HepG2 (cell line): Measurements from ENCODE around the gene BACE1-AS. TPM values are rescaled to one million over a fixed set of nuclear protein-coding genes. Genes with fewer than 3 reads are reported as not detected.

ENCODE experiments used
- ATAC-seq: fragments of 200-7000 bp; cut with Tn5 transposase; 3 replicates; pipeline ENCODE4 v1.9.1; 2020; ENCODE audit warnings: mild to moderate bottlenecking, moderate library complexity
- BruUV-seq: library from RNA; stranded (reverse); fragments of 400-500 nt; replicated peaks from 2 replicates; lab custom pipeline; 2021; lab: Mats Ljungman, UMichigan
- CTCF ChIA-PET: fragments of 300-600 bp; formaldehyde crosslinking; extraction: SDS; loops from one replicate; lab custom pipeline; 2021; ENCODE audit warnings: low total read pairs, inconsistent platforms, low intra/inter-chr PET ratio; lab: Yijun Ruan, JAX
- POLR2A ChIA-PET: fragments of 350-600 bp; sonication (Branson Sonifier 250); formaldehyde crosslinking; loops from one replicate; lab custom pipeline; 2020; ENCODE audit warnings: antibody characterized with exemption, inconsistent platforms; lab: Yijun Ruan, JAX
- DNase-seq: peaks from one replicate; pipeline ENCODE4 v3.0.0-alpha.2; 2015; ENCODE audit warnings: low spot score
- FAIRE-seq: peaks from 3 replicates; lab custom pipeline; 2011; peaks lifted over from hg19 to GRCh38; lab: Jason Lieb, UNC
- H2AFZ ChIP-seq: one replicate; pipeline ENCODE4 v1.6.1; 2011; ENCODE audit warnings: low read length, inconsistent platforms
- H3K27ac ChIP-seq: fragments of 300-600 bp; 3 replicates; pipeline ENCODE4 v1.8.0; 2011; ENCODE audit warnings: mixed run types, mild to moderate bottlenecking, mixed read lengths, low read length, inconsistent platforms; ENCODE audit not compliant: insufficient read depth; ENCODE audit errors: extremely low read length
- H3K27me3 ChIP-seq, 2 experiments: fragments of 200-600 bp in 1 of 2; 2 replicates in 1 of 2; 3 replicates in 1 of 2; pipeline versions ENCODE4 v1.6.0 to v1.8.0; 2011; ENCODE audit warnings: low read length in 2 of 2, mild to moderate bottlenecking in 2 of 2, moderate library complexity in 2 of 2, inconsistent platforms in 1 of 2; ENCODE audit not compliant: insufficient read depth in 2 of 2, control insufficient read depth in 1 of 2
- H3K36me3 ChIP-seq, 2 experiments: fragments of 200-600 bp in 1 of 2; replicated peaks in 1 of 2; 2 replicates in 1 of 2; 3 replicates in 1 of 2; pipeline versions ENCODE4 v1.5.1 to v1.8.0; 2011; ENCODE audit warnings: low read length in 2 of 2, inconsistent platforms in 1 of 2; ENCODE audit not compliant: insufficient read depth in 2 of 2, control insufficient read depth in 1 of 2
- H3K4me1 ChIP-seq: 2 replicates; pipeline ENCODE4 v1.5.1; 2012; ENCODE audit warnings: low read length, inconsistent platforms; ENCODE audit not compliant: insufficient read depth
- H3K4me2 ChIP-seq: 2 replicates; pipeline ENCODE4 v1.6.0; 2011; ENCODE audit warnings: low read depth, low read length, inconsistent platforms
- H3K4me3 ChIP-seq, 3 experiments: fragments of 200-600 bp in 1 of 3; sonication (generic), shearing (Covaris generic) in 1 of 3; replicated peaks in 1 of 3; 2 replicates each; pipeline ENCODE4 v1.5.1; 2011 to 2016; ENCODE audit warnings: low read length in 3 of 3, inconsistent platforms in 2 of 3, low read depth in 2 of 3, mild to moderate bottlenecking in 2 of 3, control low read depth in 1 of 3, mixed read lengths in 1 of 3; ENCODE audit not compliant: insufficient read depth in 1 of 3
- H3K79me2 ChIP-seq: one replicate; pipeline ENCODE4 v1.6.1; 2011; ENCODE audit warnings: low read length, inconsistent platforms; ENCODE audit not compliant: insufficient read depth
- H3K9ac ChIP-seq: 2 replicates; pipeline ENCODE4 v1.6.0; 2011; ENCODE audit warnings: mild to moderate bottlenecking, low read depth, low read length, inconsistent platforms; ENCODE audit not compliant: insufficient read depth
- H3K9me3 ChIP-seq: 2 replicates; pipeline ENCODE4 v1.5.1; 2012; ENCODE audit warnings: mild to moderate bottlenecking, low read length
- H4K20me1 ChIP-seq: 2 replicates; pipeline ENCODE4 v1.6.0; 2011; ENCODE audit warnings: inconsistent platforms, mild to moderate bottlenecking, low read length, moderate library complexity; ENCODE audit not compliant: insufficient read depth
- HCFC1 ChIP-seq: fragments of 150-350 bp; IDR thresholded peaks from 2 replicates; pipeline ENCODE4 v1.6.1; 2014; ENCODE audit warnings: low read depth, low read length
- NFATC3 ChIP-seq: sonication (generic); formaldehyde crosslinking; IDR thresholded peaks from 2 replicates; pipeline ENCODE4 v1.5.1; 2020; ENCODE audit warnings: mild to moderate bottlenecking, missing genetic modification reagents
- NFIB ChIP-seq: sonication (generic); formaldehyde crosslinking; IDR thresholded peaks from 2 replicates; pipeline ENCODE4 v1.9.0; 2021; ENCODE audit warnings: missing genetic modification reagents, mild to moderate bottlenecking, borderline replicate concordance
- NKX3-1 ChIP-seq: sonication (generic); formaldehyde crosslinking; IDR thresholded peaks from 2 replicates; pipeline ENCODE4 v1.5.0; 2020; ENCODE audit warnings: missing genetic modification reagents
- ONECUT2 ChIP-seq: sonication (generic); formaldehyde crosslinking; IDR thresholded peaks from 2 replicates; pipeline ENCODE4 v1.4.0; 2020; ENCODE audit warnings: missing genetic modification reagents
- ZBTB38 ChIP-seq: sonication (generic); formaldehyde crosslinking; IDR thresholded peaks from 2 replicates; pipeline ENCODE4 v1.5.1; 2020; ENCODE audit warnings: mild to moderate bottlenecking, missing genetic modification reagents
- ZBTB7A ChIP-seq: sonication (generic); formaldehyde crosslinking; IDR thresholded peaks from 2 replicates; pipeline ENCODE4 v1.8.0; 2022; ENCODE audit warnings: mild to moderate bottlenecking, missing genetic modification reagents
- ZKSCAN1 ChIP-seq: fragments of 150-350 bp; IDR thresholded peaks from 2 replicates; pipeline ENCODE4 v1.6.1; 2014; ENCODE audit warnings: low read length
- ZNF350 ChIP-seq: sonication (generic); formaldehyde crosslinking; IDR thresholded peaks from 2 replicates; pipeline ENCODE4 v1.4.0; 2020; ENCODE audit warnings: mild to moderate bottlenecking, low read depth, missing genetic modification reagents, borderline replicate concordance
- ZNF382 ChIP-seq: sonication (generic); formaldehyde crosslinking; IDR thresholded peaks from 2 replicates; pipeline ENCODE4 v1.5.0; 2020; ENCODE audit warnings: missing genetic modification reagents, mild to moderate bottlenecking, borderline replicate concordance
- ZNF431 ChIP-seq: sonication (generic); formaldehyde crosslinking; IDR thresholded peaks from 2 replicates; pipeline ENCODE4 v1.9.0; 2022; ENCODE audit warnings: missing genetic modification reagents, low read depth, mild to moderate bottlenecking, borderline replicate concordance
- ZNF460 ChIP-seq: sonication (generic); formaldehyde crosslinking; IDR thresholded peaks from 2 replicates; pipeline ENCODE4 v1.5.1; 2020; ENCODE audit warnings: missing genetic modification reagents, mild to moderate bottlenecking, borderline replicate concordance
- ZNF775 ChIP-seq: sonication (generic); formaldehyde crosslinking; IDR thresholded peaks from 2 replicates; pipeline ENCODE4 v1.4.0; 2020; ENCODE audit warnings: missing genetic modification reagents, mild to moderate bottlenecking, moderate library complexity, borderline replicate concordance
- ZNF883 ChIP-seq: sonication (generic); formaldehyde crosslinking; IDR thresholded peaks from 2 replicates; pipeline ENCODE4 v1.5.1; 2020; ENCODE audit warnings: mild to moderate bottlenecking, missing genetic modification reagents; ENCODE audit errors: not compliant biosample characterization
- WGBS: methylation state at CpG from one replicate; pipeline ENCODE4 v1.1.6; 2017; ENCODE audit warnings: low lambda C conversion rate; 5-methylcytosine and 5-hydroxymethylcytosine counted together
- in situ Hi-C: cut with HindIII; loops from 2 replicates; pipeline ENCODE4 v1.10.0; 2017; ENCODE audit warnings: low pct_unique_long_range_greater_than_20kb; ENCODE audit not compliant: extremely low pct_ligation_motif_present
- intact Hi-C: fragments of 100-400 bp; cut with micrococcal nuclease; formaldehyde crosslinking; loops from one replicate; pipeline ENCODE4 v1.10.0; 2022; ENCODE audit not compliant: unreplicated experiment
- polyA plus RNA-seq, 8 experiments: library from polyadenylated mRNA; depleted of rRNA in 3 of 8; stranded (reverse) in 7 of 8; unstranded in 1 of 8; fragments of >200 nt; fragmentation: Illumina TruSeq in 4 of 8; extraction: Trizol in 4 of 8; gene quantifications; 2 replicates each; pipeline versions ENCODE4 v1.2.1 to v1.2.3, GENCODE V29; 2011 to 2016; ENCODE audit warnings: low read depth in 4 of 8, missing spikeins in 1 of 8, mixed read lengths in 1 of 8; ENCODE audit not compliant: insufficient read depth in 1 of 8
- total RNA-seq, 5 experiments: library from RNA; depleted of rRNA; stranded (reverse); fragments of >200 nt; fragmentation: Illumina TruSeq; extraction: Trizol; gene quantifications; 2 replicates each; pipeline ENCODE4 v1.2.3, GENCODE V29; 2016; ENCODE audit warnings: low read depth in 1 of 5
- TF ChIP-seq, protein P1 (sequence below): IDR thresholded peaks from 2 replicates; pipeline ENCODE4 v1.6.1; 2016; ENCODE audit warnings: mild to moderate bottlenecking
- TF ChIP-seq, protein P2 (sequence below): IDR thresholded peaks from 2 replicates; pipeline ENCODE4 v1.6.1; 2016; ENCODE audit warnings: missing compliant biosample characterization, missing genetic modification reagents, borderline replicate concordance

BACE1-AS gene
- total and polyA plus RNA-seq, 2 of the 13 experiments (the other 11 are each of a cell fraction or from before 2014, with no cell fraction given) = 2.0 to 3.9 TPM

DNA sequence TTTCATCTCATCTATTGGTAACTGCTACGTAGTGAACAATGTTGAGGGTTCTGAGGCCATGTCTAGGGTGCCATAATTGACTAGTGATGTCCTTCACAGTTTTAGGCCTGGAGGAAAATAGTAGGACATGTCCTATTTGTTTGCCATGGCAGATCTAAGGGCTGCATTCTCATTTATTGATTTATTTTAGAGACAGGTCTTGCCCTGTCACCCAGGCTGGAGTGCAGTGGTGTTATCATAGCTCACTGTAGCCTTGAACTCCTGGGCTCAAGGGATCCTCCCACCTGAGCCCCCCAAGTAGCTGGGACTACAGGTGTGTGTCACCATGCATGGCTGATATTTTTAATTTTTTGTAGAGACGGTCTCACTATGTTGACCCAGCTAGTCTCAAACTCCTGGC is 41.7 kb downstream of the BACE1-AS start (continued):
- no peak for TF ChIP-seq ZBTB7A (CRISPR knock-in tag)
- peak; percentile 56; the same call in 1 of the 2 replicates for TF ChIP-seq ZNF460 (CRISPR knock-in tag)
- TF ChIP-seq ONECUT2 (CRISPR knock-in tag) = peak; percentile 68; the same call in 1 of the 2 replicates

DNA sequence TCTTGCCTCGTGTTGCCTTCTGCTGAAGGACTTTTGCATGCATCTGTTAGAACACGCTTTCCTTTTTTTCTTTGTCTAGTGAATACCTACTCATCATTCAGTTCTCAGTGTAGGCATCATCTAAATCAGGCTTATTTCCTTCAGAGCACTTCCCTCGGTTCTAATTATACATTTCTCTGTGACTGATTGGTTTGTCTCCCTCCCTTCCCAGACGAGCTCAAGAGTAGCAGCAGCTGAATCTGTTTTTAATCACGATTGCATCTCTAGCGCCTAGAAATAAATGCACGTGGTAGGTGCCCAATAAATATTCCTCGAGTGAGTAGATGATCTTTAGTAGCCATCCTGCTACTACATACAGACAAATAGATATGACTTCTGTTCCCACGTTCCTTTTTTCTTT is 42.8 kb downstream of the BACE1-AS start:
- Histone ChIP-seq H3K9ac (no peak overlapping the region), H3K9me3 (no peaks in the 10 kb centered on the region), H3K27me3 (no peaks in the 10 kb centered on the region), H2AFZ (no peak overlapping the region), H3K79me2 (no peaks in the 10 kb centered on the region), H3K4me1 (peaks cover 18% of the 10 kb centered on the region), H3K4me3 (no peak overlapping the region), H3K4me2 (no peak overlapping the region), H3K27ac (no peak overlapping the region), H4K20me1 (no peaks in the 10 kb centered on the region), H3K36me3 (peaks cover 0 to 1% of the 10 kb centered on the region in 2 experiments; a peak in 2 of 5 replicates)
- no peak for DNase-seq
- TF ChIP-seq ZKSCAN1 (no peak), ZNF350 (CRISPR knock-in tag) (no peak), NFIB (CRISPR knock-in tag) (no peak), ZNF775 (CRISPR knock-in tag) (no peak), ZBTB38 (no peak)
- in situ Hi-C loops (no loop called here), intact Hi-C loops (no loop called here)
- POLR2A ChIA-PET = no interaction called here
- CTCF ChIA-PET = no interaction called here
- no TSS peak for BruUV-seq
- 91% methylated on average over 9 of the region's 9 CpGs for WGBS
- FAIRE-seq = no peak
- no peak for ATAC-seq

DNA sequence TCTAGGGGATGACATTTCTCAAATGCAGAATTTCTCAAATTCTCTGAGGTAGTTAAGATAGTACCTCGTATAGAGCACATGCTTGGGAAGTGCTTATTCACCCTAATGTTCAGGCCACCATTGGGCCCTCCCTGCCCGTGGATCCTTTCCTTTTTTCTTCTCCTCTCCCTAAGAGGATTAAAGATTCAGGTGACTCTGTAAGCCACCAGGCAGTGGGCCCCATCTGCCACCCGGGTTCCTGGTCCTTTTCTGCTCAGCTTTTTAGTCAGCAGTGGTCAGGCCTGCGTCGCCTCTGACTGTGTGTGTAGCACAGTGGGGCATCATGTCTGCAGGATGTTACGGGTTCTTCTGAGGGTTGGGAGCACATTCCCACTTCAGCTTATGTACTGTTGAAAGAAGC is 43.8 kb downstream of the BACE1-AS start:
- Histone ChIP-seq H3K4me3 (no peak overlapping the region), H3K79me2 (no peaks in the 10 kb centered on the region), H3K27me3 (no peaks in the 10 kb centered on the region), H3K36me3 (peaks cover 0 to 1% of the 10 kb centered on the region in 2 experiments; a peak in 2 of 5 replicates), H3K27ac (no peak overlapping the region), H2AFZ (no peak overlapping the region), H3K9ac (no peak overlapping the region), H3K9me3 (no peaks in the 10 kb centered on the region), H4K20me1 (no peaks in the 10 kb centered on the region), H3K4me2 (no peak overlapping the region), H3K4me1 (peaks cover 10% of the 10 kb centered on the region)
- intact Hi-C loops (no loop called here), in situ Hi-C loops (no loop called here)
- BruUV-seq = no TSS peak
- 75% methylated on average over 6 of the region's 6 CpGs for WGBS
- no peak for FAIRE-seq
- no peak for DNase-seq
- CTCF ChIA-PET = no interaction called here
- ATAC-seq = no peak
- POLR2A ChIA-PET = no interaction called here
- TF ChIP-seq NKX3-1 (CRISPR knock-in tag) (no peak), NFATC3 (no peak), ZNF883 (no peak), ZNF431 (CRISPR knock-in tag) (no peak), HCFC1 (no peak), ZNF382 (CRISPR knock-in tag) (no peak)
- TF ChIP-seq, protein P1, sequence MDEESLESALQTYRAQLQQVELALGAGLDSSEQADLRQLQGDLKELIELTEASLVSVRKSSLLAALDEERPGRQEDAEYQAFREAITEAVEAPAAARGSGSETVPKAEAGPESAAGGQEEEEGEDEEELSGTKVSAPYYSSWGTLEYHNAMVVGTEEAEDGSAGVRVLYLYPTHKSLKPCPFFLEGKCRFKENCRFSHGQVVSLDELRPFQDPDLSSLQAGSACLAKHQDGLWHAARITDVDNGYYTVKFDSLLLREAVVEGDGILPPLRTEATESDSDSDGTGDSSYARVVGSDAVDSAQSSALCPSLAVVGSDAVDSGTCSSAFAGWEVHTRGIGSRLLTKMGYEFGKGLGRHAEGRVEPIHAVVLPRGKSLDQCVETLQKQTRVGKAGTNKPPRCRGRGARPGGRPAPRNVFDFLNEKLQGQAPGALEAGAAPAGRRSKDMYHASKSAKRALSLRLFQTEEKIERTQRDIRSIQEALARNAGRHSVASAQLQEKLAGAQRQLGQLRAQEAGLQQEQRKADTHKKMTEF = no peak
- TF ChIP-seq, protein P2, sequence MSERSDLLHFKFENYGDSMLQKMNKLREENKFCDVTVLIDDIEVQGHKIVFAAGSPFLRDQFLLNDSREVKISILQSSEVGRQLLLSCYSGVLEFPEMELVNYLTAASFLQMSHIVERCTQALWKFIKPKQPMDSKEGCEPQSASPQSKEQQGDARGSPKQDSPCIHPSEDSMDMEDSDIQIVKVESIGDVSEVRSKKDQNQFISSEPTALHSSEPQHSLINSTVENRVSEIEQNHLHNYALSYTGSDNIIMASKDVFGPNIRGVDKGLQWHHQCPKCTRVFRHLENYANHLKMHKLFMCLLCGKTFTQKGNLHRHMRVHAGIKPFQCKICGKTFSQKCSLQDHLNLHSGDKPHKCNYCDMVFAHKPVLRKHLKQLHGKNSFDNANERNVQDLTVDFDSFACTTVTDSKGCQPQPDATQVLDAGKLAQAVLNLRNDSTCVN (CRISPR knock-in tag) = no peak
